IPS-20b (cell line): ENCODE results near the gene RBM20.

ENCODE experiments used
- H3K27ac ChIP-seq: one replicate; pipeline ENCODE4 v1.5.1; 2013; ENCODE audit warnings: low read length
- H3K27me3 ChIP-seq: 2 replicates; pipeline ENCODE4 v1.6.1; 2013; ENCODE audit warnings: mild to moderate bottlenecking, low read length, inconsistent platforms; ENCODE audit not compliant: insufficient read depth
- H3K36me3 ChIP-seq: 2 replicates; pipeline ENCODE4 v1.6.1; 2013; ENCODE audit warnings: low read depth, mild to moderate bottlenecking, inconsistent platforms, low read length, moderate library complexity; ENCODE audit not compliant: insufficient read depth
- H3K4me1 ChIP-seq: 2 replicates; pipeline ENCODE4 v1.6.1; 2013; ENCODE audit warnings: mild to moderate bottlenecking, control low read depth, inconsistent platforms, low read length, moderate library complexity; ENCODE audit not compliant: insufficient read depth
- H3K4me3 ChIP-seq: 2 replicates; pipeline ENCODE4 v1.5.1; 2013; ENCODE audit warnings: mild to moderate bottlenecking, low read length, inconsistent platforms
- H3K9ac ChIP-seq: 2 replicates; pipeline ENCODE4 v1.6.1; 2013; ENCODE audit warnings: low read depth, mild to moderate bottlenecking, inconsistent platforms, low read length, moderate library complexity
- H3K9me3 ChIP-seq: 2 replicates; pipeline ENCODE4 v1.6.1; 2013; ENCODE audit warnings: mild to moderate bottlenecking, low read depth, low read length, inconsistent platforms; ENCODE audit not compliant: insufficient read depth

The RBM20 gene

GRCh38 chr10:110733218-110733952, 89.2 kb downstream of the RBM20 start:
- H3K27ac ChIP-seq: no peak overlapping the region
- H3K4me1 ChIP-seq: no peaks in the 10 kb centered on the region
- no peak overlapping the region for H3K4me3 ChIP-seq
- no peaks in the 10 kb centered on the region for H3K27me3 ChIP-seq
- no peaks in the 10 kb centered on the region for H3K9me3 ChIP-seq
- no peak overlapping the region for H3K9ac ChIP-seq
- H3K36me3 ChIP-seq: no peaks in the 10 kb centered on the region

GRCh38 chr10:110735620-110736027, 91.5 kb downstream of the RBM20 start:
- Histone ChIP-seq H3K27me3 (no peaks in the 10 kb centered on the region), H3K9me3 (no peaks in the 10 kb centered on the region), H3K9ac (no peak overlapping the region), H3K4me1 (no peaks in the 10 kb centered on the region), H3K27ac (no peak overlapping the region), H3K4me3 (no peak overlapping the region), H3K36me3 (no peaks in the 10 kb centered on the region)

GRCh38 chr10:110737886-110738634, 93.9 kb downstream of the RBM20 start:
- no peak overlapping the region for H3K9ac ChIP-seq
- no peak overlapping the region for H3K27ac ChIP-seq
- H3K27me3 ChIP-seq: no peaks in the 10 kb centered on the region
- no peaks in the 10 kb centered on the region for H3K36me3 ChIP-seq
- H3K4me3 ChIP-seq: no peak overlapping the region
- H3K4me1 ChIP-seq: no peaks in the 10 kb centered on the region
- no peaks in the 10 kb centered on the region for H3K9me3 ChIP-seq

- Histone ChIP-seq H3K27ac (no peak overlapping the region), H3K36me3 (no peaks in the 10 kb centered on the region), H3K9me3 (no peaks in the 10 kb centered on the region), H3K9ac (no peak overlapping the region), H3K4me1 (no peaks in the 10 kb centered on the region), H3K4me3 (no peak overlapping the region), H3K27me3 (no peaks in the 10 kb centered on the region)
Observed at GRCh38 chr10:110739811-110740271, 95.7 kb downstream of the RBM20 start.

GRCh38 chr10:110742801-110743200, 98.7 kb downstream of the RBM20 start:
- Histone ChIP-seq H3K36me3 (no peaks in the 10 kb centered on the region), H3K9me3 (no peaks in the 10 kb centered on the region), H3K4me3 (no peak overlapping the region), H3K9ac (no peak overlapping the region), H3K27ac (no peak overlapping the region), H3K4me1 (no peaks in the 10 kb centered on the region), H3K27me3 (no peaks in the 10 kb centered on the region)

- H3K4me1 ChIP-seq: no peaks in the 10 kb centered on the region
- H3K27ac ChIP-seq: no peak overlapping the region
- no peak overlapping the region for H3K9ac ChIP-seq
- H3K27me3 ChIP-seq: no peaks in the 10 kb centered on the region
- no peaks in the 10 kb centered on the region for H3K36me3 ChIP-seq
- peaks cover 6% of the 10 kb centered on the region for H3K9me3 ChIP-seq
- H3K4me3 ChIP-seq: no peak overlapping the region
Observed at GRCh38 chr10:110744782-110745181, 100.6 kb downstream of the RBM20 start.

GRCh38 chr10:110746254-110746826, 102.2 kb downstream of the RBM20 start:
- Histone ChIP-seq H3K4me1 (no peaks in the 10 kb centered on the region), H3K4me3 (no peak overlapping the region), H3K27ac (no peak overlapping the region), H3K9ac (no peak overlapping the region), H3K27me3 (no peaks in the 10 kb centered on the region), H3K9me3 (peaks cover 6% of the 10 kb centered on the region), H3K36me3 (no peaks in the 10 kb centered on the region)

- H3K27me3 ChIP-seq: no peaks in the 10 kb centered on the region
- H3K9me3 ChIP-seq: peaks cover 6% of the 10 kb centered on the region
- no peak overlapping the region for H3K27ac ChIP-seq
- no peaks in the 10 kb centered on the region for H3K36me3 ChIP-seq
- H3K4me1 ChIP-seq: no peaks in the 10 kb centered on the region
- no peak overlapping the region for H3K9ac ChIP-seq
- no peak overlapping the region for H3K4me3 ChIP-seq
Observed at GRCh38 chr10:110746969-110747608, 103.0 kb downstream of the RBM20 start.

- H3K4me3 ChIP-seq: no peak overlapping the region
- H3K36me3 ChIP-seq: no peaks in the 10 kb centered on the region
- no peak overlapping the region for H3K9ac ChIP-seq
- no peaks in the 10 kb centered on the region for H3K27me3 ChIP-seq
- H3K9me3 ChIP-seq: peaks cover 6% of the 10 kb centered on the region
- no peaks in the 10 kb centered on the region for H3K4me1 ChIP-seq
- H3K27ac ChIP-seq: no peak overlapping the region
Observed at GRCh38 chr10:110747609-110748464, 103.7 kb downstream of the RBM20 start.

GRCh38 chr10:110748970-110749369, 104.8 kb downstream of the RBM20 start:
- Histone ChIP-seq H3K4me3 (no peak overlapping the region), H3K27ac (no peak overlapping the region), H3K27me3 (no peaks in the 10 kb centered on the region), H3K9me3 (peaks cover 6% of the 10 kb centered on the region), H3K4me1 (no peaks in the 10 kb centered on the region), H3K36me3 (no peaks in the 10 kb centered on the region), H3K9ac (no peak overlapping the region)

GRCh38 chr10:110750931-110751330, 106.8 kb downstream of the RBM20 start:
- no peaks in the 10 kb centered on the region for H3K36me3 ChIP-seq
- H3K27me3 ChIP-seq: no peaks in the 10 kb centered on the region
- no peak overlapping the region for H3K9ac ChIP-seq
- no peak overlapping the region for H3K4me3 ChIP-seq
- no peaks in the 10 kb centered on the region for H3K4me1 ChIP-seq
- peaks cover 6% of the 10 kb centered on the region for H3K9me3 ChIP-seq
- no peak overlapping the region for H3K27ac ChIP-seq
